Progenitor cell of endocrine pancreas (in vitro differentiated cells): Measurements from ENCODE around the gene DNAH14. TPM values are rescaled to one million over a fixed set of nuclear protein-coding genes. Genes with fewer than 3 reads are reported as not detected.

Experiments
- DNase-seq: peaks from one replicate; pipeline ENCODE4 v3.0.0; 2021; ENCODE audit warnings: low spot score; ENCODE audit not compliant: unreplicated experiment
- H3K27ac Mint-ChIP-seq: 2 replicates; pipeline ENCODE4 v1.8.0; 2021; ENCODE audit warnings: mild to moderate bottlenecking, moderate library complexity, mixed read lengths
- H3K27me3 Mint-ChIP-seq: 2 replicates; pipeline ENCODE4 v1.8.0; 2021; ENCODE audit warnings: mixed read lengths
- H3K36me3 Mint-ChIP-seq: 2 replicates; pipeline ENCODE4 v1.8.0; 2022; ENCODE audit warnings: mixed read lengths; ENCODE audit not compliant: insufficient read depth
- H3K4me1 Mint-ChIP-seq: 2 replicates; pipeline ENCODE4 v1.8.0; 2021; ENCODE audit warnings: low read depth, mixed read lengths
- H3K4me3 Mint-ChIP-seq: 2 replicates; pipeline ENCODE4 v1.8.0; 2021; ENCODE audit warnings: low read depth, mild to moderate bottlenecking, moderate library complexity, mixed read lengths
- H3K9me3 Mint-ChIP-seq: 2 replicates; pipeline ENCODE4 v1.8.0; 2021; ENCODE audit warnings: low read depth, mixed read lengths
- total RNA-seq: library from RNA; stranded (reverse); gene quantifications from 2 replicates; pipeline ENCODE4 v1.2.1, GENCODE V29; 2021
- TF ChIP-seq, protein P1 (sequence below): fragments of 200-600 bp; sonication (generic); IDR thresholded peaks from one replicate; pipeline ENCODE4 v1.5.0; 2021; ENCODE audit warnings: antibody characterized with exemption, mild to moderate bottlenecking; ENCODE audit not compliant: unreplicated experiment

The DNAH14 gene
- total RNA-seq, 1 donor from 2014 or later, result 71.7 TPM

DNA sequence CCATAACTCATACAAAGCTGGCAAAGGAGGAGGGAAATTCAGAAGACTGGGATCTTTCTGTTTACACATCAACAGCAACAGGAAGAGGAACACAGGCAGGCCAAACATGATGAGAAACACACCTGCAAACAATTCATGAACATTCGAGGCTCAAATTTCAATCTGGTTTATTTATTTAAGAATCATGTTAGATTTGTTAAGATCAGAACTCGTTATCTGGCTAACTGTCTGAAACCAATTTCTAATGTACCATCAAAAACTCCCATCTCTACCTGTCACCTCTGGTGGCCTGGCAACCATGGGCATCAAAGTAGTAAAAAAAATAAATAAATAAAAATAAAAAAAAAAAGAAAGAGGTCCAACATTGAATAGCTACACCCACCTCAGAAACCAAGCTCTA lies 488.6 kb downstream of the DNAH14 start:
- Mint-ChIP-seq H3K27ac (no peak overlapping the region), H3K36me3 (peaks cover 31% of the 10 kb centered on the region)
- no peak for DNase-seq

DNA sequence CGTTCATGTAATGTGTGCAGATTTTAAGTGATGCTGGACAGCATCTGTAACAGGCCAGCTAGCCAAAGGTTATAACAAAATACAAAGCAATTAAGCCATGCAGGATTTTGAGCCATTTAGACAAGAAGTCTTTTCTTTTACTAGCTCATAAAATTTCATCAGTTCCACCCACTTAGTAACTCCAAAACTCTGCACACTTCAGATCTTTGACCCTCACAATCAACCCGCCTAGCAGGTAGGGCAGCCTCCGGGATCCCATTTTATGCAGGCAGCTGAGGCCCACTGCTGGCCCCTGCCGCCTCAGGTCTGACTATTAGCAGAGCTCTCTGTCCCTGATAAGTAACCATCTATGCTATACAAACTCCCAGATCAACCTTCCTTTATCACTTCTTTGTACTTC lies 489.1 kb downstream of the DNAH14 start:
- Mint-ChIP-seq H3K4me1 (peaks cover 42% of the 10 kb centered on the region), H3K9me3 (no peaks in the 10 kb centered on the region), H3K27me3 (no peaks in the 10 kb centered on the region), H3K27ac (peak overlapping the region; percentile 90), H3K36me3 (peaks cover 31% of the 10 kb centered on the region), H3K4me3 (no peak overlapping the region)
- no peak for DNase-seq
- TF ChIP-seq, protein P1, sequence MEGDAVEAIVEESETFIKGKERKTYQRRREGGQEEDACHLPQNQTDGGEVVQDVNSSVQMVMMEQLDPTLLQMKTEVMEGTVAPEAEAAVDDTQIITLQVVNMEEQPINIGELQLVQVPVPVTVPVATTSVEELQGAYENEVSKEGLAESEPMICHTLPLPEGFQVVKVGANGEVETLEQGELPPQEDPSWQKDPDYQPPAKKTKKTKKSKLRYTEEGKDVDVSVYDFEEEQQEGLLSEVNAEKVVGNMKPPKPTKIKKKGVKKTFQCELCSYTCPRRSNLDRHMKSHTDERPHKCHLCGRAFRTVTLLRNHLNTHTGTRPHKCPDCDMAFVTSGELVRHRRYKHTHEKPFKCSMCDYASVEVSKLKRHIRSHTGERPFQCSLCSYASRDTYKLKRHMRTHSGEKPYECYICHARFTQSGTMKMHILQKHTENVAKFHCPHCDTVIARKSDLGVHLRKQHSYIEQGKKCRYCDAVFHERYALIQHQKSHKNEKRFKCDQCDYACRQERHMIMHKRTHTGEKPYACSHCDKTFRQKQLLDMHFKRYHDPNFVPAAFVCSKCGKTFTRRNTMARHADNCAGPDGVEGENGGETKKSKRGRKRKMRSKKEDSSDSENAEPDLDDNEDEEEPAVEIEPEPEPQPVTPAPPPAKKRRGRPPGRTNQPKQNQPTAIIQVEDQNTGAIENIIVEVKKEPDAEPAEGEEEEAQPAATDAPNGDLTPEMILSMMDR, result no peak

More for the DNA sequence above, 488.6 kb downstream of the DNAH14 start:
- no peak overlapping the region for H3K4me3 Mint-ChIP-seq
- peaks cover 41% of the 10 kb centered on the region for H3K4me1 Mint-ChIP-seq
- H3K9me3 Mint-ChIP-seq, result no peaks in the 10 kb centered on the region
- H3K27me3 Mint-ChIP-seq, result no peaks in the 10 kb centered on the region
- TF ChIP-seq, protein P1, result no peak

DNA sequence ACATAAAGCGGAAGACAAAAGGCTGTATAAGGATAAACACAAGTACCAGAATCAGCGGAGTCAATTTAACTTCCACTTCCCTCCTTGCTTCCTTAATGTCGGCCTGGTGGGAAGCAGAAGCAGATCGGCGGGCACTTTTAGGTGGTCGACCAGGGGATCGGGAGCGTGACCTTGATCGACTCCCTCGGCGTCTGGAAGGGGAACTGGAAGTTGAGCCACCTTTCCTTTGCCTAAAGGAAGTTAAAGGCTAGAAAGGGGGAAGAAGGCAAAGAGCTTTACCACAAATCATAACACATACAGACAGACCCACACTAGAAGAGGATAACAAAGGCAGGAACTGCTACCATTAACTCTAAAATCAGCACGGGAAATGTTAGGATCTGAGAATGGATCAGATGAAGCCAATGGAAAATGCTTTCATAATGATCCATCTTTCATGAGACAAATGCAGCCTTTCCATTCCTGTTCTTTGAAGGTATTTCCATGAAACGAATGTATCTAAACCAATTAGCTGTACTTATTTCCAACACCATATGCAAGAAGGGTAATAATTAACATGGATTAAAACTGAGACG lies 492.6 kb downstream of the DNAH14 start:
- no peak overlapping the region for H3K4me3 Mint-ChIP-seq
- H3K36me3 Mint-ChIP-seq, result peaks cover 12% of the 10 kb centered on the region
- H3K9me3 Mint-ChIP-seq, result no peaks in the 10 kb centered on the region
- H3K4me1 Mint-ChIP-seq, result peaks cover 60% of the 10 kb centered on the region
- no peaks in the 10 kb centered on the region for H3K27me3 Mint-ChIP-seq
- TF ChIP-seq, protein P1, result no peak
- no peak overlapping the region for H3K27ac Mint-ChIP-seq
- no peak for DNase-seq

DNA sequence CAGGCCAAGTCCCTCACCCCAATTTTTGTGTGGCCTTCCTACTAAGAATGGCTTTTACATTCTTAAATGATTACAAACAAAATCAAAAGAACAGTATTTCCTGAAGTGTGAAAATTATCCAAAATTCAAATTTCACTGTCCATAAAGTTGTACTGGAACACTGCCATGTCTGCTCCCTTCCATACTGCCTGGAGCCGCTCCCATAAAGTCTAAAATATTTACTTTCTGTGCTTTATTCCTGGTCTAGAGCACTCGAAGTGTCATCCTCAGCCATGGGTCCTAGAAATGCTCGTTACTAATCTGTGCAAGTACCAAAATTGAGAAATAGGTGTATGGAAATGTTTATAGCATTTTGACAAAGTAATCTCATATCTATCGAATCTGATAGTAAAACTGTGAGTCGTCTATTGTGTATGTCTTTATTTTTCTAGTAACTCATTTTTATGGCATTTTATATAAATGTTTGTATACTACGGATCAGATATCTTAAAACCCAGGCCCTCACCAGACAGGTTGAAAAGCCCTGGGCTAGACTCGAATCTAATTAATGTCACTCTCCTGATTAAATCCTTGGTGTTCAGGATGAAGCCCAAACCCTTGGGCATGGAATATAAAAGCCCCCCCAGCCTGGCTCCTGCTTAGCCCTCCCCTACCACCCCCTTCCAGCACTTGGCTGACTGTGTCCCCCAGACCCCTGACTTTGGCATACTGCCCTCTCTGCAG lies 493.5 kb downstream of the DNAH14 start:
- Mint-ChIP-seq H3K4me3 (no peak overlapping the region), H3K36me3 (peaks cover 9% of the 10 kb centered on the region), H3K9me3 (no peaks in the 10 kb centered on the region), H3K27me3 (no peaks in the 10 kb centered on the region), H3K27ac (no peak overlapping the region), H3K4me1 (peaks cover 56% of the 10 kb centered on the region)
- TF ChIP-seq, protein P1, result no peak
- no peak for DNase-seq

DNA sequence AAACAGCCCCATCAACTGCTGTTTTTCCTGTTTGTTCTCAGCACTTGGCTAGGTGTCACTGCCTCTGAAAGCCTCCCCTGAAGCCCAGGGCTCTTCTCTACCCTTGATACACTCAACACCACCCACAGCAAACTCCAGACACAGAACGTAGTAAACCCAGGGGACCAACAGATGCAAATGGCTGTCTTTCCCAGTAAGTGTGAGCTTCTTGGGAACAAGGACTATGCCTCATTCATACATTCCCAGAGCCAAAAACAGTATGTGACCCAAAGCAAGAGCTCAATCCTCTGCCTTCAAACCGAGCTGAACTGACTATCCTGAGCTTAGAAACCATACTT lies 494.0 kb downstream of the DNAH14 start:
- Mint-ChIP-seq H3K9me3 (no peaks in the 10 kb centered on the region), H3K27ac (peak overlapping the region; percentile 9), H3K36me3 (peaks cover 7% of the 10 kb centered on the region), H3K27me3 (no peaks in the 10 kb centered on the region), H3K4me1 (peaks cover 53% of the 10 kb centered on the region), H3K4me3 (no peak overlapping the region)
- DNase-seq, result no peak
- TF ChIP-seq, protein P1, result no peak
